Muscle of arm (tissue), 12 donors: Measurements from ENCODE around the gene PTPN1. TPM values are rescaled to one million over a fixed set of nuclear protein-coding genes. Genes with fewer than 3 reads are reported as not detected.
"Not testable (repeated sequence)": the region's sequence is repeated elsewhere in the genome, so short reads cannot be mapped to it uniquely, and the experiment has no call there.

Experiments used
- DNase-seq: peaks from one replicate; pipeline ENCODE4 v3.0.0-alpha.2; 2013
- polyA plus RNA-seq, 12 donors: library from polyadenylated mRNA; unstranded; fragments of 120-200 nt; gene quantifications; one replicate each; pipeline ENCODE4 v1.2.1, GENCODE V29; 2013; ENCODE audit not compliant: insufficient read length in 12 of 12

Gene PTPN1
- polyA plus RNA-seq, 12 donors, result 16.9 to 22.1 (median 18.5) TPM; not detected in 1

GRCh38 chr20:50589548-50590347 lies 79.6 kb downstream of the PTPN1 start:
- no peak for DNase-seq

GRCh38 chr20:50590348-50590664 lies 80.1 kb downstream of the PTPN1 start:
- no peak for DNase-seq

GRCh38 chr20:50591233-50591852 lies 81.2 kb downstream of the PTPN1 start:
- DNase-seq, result no peak

GRCh38 chr20:50592282-50593004 lies 82.3 kb downstream of the PTPN1 start:
- DNase-seq, result no peak

- DNase-seq, result no peak
Measured at GRCh38 chr20:50593005-50593335, 82.8 kb downstream of the PTPN1 start.

GRCh38 chr20:50594231-50594590 lies 84.0 kb downstream of the PTPN1 start:
- no peak for DNase-seq

- DNase-seq, result no peak
Measured at GRCh38 chr20:50594591-50595432, 84.6 kb downstream of the PTPN1 start.

- DNase-seq, result no peak
Measured at GRCh38 chr20:50595433-50595895, 85.3 kb downstream of the PTPN1 start.

GRCh38 chr20:50595988-50596693 lies 86.0 kb downstream of the PTPN1 start:
- no peak for DNase-seq

GRCh38 chr20:50596694-50597021 lies 86.5 kb downstream of the PTPN1 start:
- DNase-seq, result no peak

GRCh38 chr20:50597406-50597969 lies 87.3 kb downstream of the PTPN1 start:
- no peak for DNase-seq

- DNase-seq, result no peak
Measured at GRCh38 chr20:50598074-50598473, 87.9 kb downstream of the PTPN1 start.

- not testable (repeated sequence) for DNase-seq
Measured at GRCh38 chr20:50598768-50599167, 88.6 kb downstream of the PTPN1 start.

- no peak for DNase-seq
Measured at GRCh38 chr20:50600281-50600895, 90.2 kb downstream of the PTPN1 start.

GRCh38 chr20:50601511-50602431 lies 91.6 kb downstream of the PTPN1 start:
- no peak for DNase-seq

GRCh38 chr20:50602432-50603088 lies 92.4 kb downstream of the PTPN1 start:
- no peak for DNase-seq

- DNase-seq, result no peak
Measured at GRCh38 chr20:50604451-50604850, 94.3 kb downstream of the PTPN1 start.

- no peak for DNase-seq
Measured at GRCh38 chr20:50605136-50605535, 95.0 kb downstream of the PTPN1 start.

GRCh38 chr20:50607436-50607835 lies 97.3 kb downstream of the PTPN1 start:
- DNase-seq, result no peak
